Middle frontal gyrus (tissue), 1 donor: ENCODE measurements around the gene WASF2.

Source experiments
- DNase-seq: peaks from one replicate; pipeline ENCODE4 v3.0.0-alpha.2; 2015; ENCODE audit warnings: low spot score; ENCODE audit errors: extremely low spot score

The WASF2 gene

GRCh38 chr1:27358928-27359313 is 131.0 kb downstream of the WASF2 start:
- no peak for DNase-seq

- DNase-seq, result no peak
Measured at GRCh38 chr1:27358038-27358927, 131.7 kb downstream of the WASF2 start.

- no peak for DNase-seq
Measured at GRCh38 chr1:27357281-27358037, 132.5 kb downstream of the WASF2 start.

GRCh38 chr1:27356619-27357280 is 133.2 kb downstream of the WASF2 start:
- no peak for DNase-seq

- DNase-seq, result no peak
Measured at GRCh38 chr1:27356277-27356618, 133.7 kb downstream of the WASF2 start.

- no peak for DNase-seq
Measured at GRCh38 chr1:27355683-27356082, 134.3 kb downstream of the WASF2 start.
